Gastroesophageal sphincter (tissue), 3 donors: Measurements from ENCODE around the gene OXER1.

Experiments used
- CTCF ChIP-seq, 4 experiments: fragments of 200-600 bp in 2 of 4; fragments of 450-650 bp in 2 of 4; sonication (generic) in 1 of 4; IDR thresholded peaks; one replicate each; pipeline ENCODE4 v1.5.1; 2017 to 2019; ENCODE audit warnings: antibody characterized with exemption in 4 of 4, mild to moderate bottlenecking in 2 of 4, moderate library complexity in 2 of 4
- EP300 ChIP-seq: sonication (generic); formaldehyde crosslinking; IDR thresholded peaks from one replicate; pipeline ENCODE4 v1.6.1; 2017; ENCODE audit warnings: antibody characterized with exemption, mild to moderate bottlenecking
- POLR2A ChIP-seq, 2 donors: fragments of 450-650 bp; IDR thresholded peaks; one replicate each; pipeline ENCODE4 v1.6.1; 2017; ENCODE audit warnings: antibody characterized with exemption in 2 of 2, mild to moderate bottlenecking in 2 of 2, moderate library complexity in 1 of 2

GRCh38 chr2:42762823-42763804, 821 bp downstream of the OXER1 start:
- TF ChIP-seq CTCF (IDR thresholded peaks at IDR 0.05) (no peak), EP300 (no peak), POLR2A (IDR thresholded peaks at IDR 0.05) (no peak)
